ENCODE results near the gene SFT2D3.

The SFT2D3 gene

GRCh38 chr2:127700527-127701192 lies 637 bp upstream of the SFT2D3 start:
- no peaks in the 10 kb centered on the region for H3K27me3 ChIP-seq (ENCODE audit: control insufficient read depth, insufficient read depth, low read length)
- peak overlapping the region; percentile 66 for H3K4me3 ChIP-seq (ENCODE audit: low read depth, low read length)
- peak overlapping the region; percentile 75 for H3K9ac ChIP-seq
- H2AFZ ChIP-seq, result peak overlapping the region; percentile 100
- TF ChIP-seq, protein P1, sequence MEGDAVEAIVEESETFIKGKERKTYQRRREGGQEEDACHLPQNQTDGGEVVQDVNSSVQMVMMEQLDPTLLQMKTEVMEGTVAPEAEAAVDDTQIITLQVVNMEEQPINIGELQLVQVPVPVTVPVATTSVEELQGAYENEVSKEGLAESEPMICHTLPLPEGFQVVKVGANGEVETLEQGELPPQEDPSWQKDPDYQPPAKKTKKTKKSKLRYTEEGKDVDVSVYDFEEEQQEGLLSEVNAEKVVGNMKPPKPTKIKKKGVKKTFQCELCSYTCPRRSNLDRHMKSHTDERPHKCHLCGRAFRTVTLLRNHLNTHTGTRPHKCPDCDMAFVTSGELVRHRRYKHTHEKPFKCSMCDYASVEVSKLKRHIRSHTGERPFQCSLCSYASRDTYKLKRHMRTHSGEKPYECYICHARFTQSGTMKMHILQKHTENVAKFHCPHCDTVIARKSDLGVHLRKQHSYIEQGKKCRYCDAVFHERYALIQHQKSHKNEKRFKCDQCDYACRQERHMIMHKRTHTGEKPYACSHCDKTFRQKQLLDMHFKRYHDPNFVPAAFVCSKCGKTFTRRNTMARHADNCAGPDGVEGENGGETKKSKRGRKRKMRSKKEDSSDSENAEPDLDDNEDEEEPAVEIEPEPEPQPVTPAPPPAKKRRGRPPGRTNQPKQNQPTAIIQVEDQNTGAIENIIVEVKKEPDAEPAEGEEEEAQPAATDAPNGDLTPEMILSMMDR (IDR thresholded peaks at IDR 0.05), result no peak
- peak overlapping the region; percentile 66 for H3K4me2 ChIP-seq (ENCODE audit: low read length)
- no peaks in the 10 kb centered on the region for H3K4me1 ChIP-seq
- H3K27ac ChIP-seq, result peak overlapping the region; percentile 97
- H3K79me2 ChIP-seq, result peaks cover 3% of the 10 kb centered on the region
- no peaks in the 10 kb centered on the region for H3K36me3 ChIP-seq (ENCODE audit: control insufficient read depth, insufficient read depth, low read length)
- no peaks in the 10 kb centered on the region for H3K9me3 ChIP-seq (ENCODE audit: control insufficient read depth, low read length)

DNA sequence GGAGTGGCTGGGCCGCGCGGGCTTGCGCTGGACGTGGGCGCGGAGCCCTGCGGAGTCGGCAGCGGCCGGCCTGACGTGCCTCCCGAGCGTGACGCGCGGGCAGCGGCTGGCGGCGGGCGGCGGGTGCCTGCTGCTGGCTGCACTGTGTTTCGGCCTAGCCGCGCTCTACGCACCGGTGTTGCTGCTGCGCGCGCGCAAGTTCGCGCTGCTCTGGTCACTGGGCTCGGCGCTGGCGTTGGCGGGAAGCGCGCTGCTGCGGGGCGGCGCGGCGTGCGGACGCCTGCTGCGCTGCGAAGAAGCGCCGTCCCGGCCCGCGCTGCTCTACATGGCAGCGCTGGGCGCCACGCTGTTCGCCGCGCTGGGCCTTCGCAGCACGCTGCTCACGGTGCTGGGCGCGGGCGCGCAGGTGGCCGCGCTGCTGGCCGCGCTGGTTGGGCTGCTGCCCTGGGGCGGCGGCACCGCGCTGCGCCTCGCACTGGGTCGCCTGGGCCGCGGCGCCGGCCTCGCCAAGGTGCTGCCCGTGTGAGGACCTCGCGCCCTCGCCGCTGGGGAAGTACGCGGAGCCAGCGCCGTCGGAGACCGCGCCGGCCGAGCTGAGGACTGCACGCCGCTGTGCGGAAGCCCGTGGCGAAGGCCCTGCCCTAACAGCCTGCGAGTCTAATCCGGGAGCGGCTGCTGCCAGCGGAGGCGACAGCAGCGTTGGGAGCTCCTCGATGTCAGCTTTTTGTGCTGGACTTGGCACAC lies 526 bp downstream of the SFT2D3 start:
- Histone ChIP-seq H3K4me2 (ENCODE audit: low read length) (peak overlapping the region; percentile 66), H3K4me1 (no peaks in the 10 kb centered on the region)
- TF ChIP-seq, protein P1 (IDR thresholded peaks at IDR 0.05), result no peak

GRCh38 chr2:127702395-127703009 lies 1.2 kb downstream of the SFT2D3 start:
- no peaks in the 10 kb centered on the region for H3K4me1 ChIP-seq
- H3K36me3 ChIP-seq (ENCODE audit: control insufficient read depth, insufficient read depth, low read length), result no peaks in the 10 kb centered on the region
- peak overlapping the region; percentile 31 for H3K4me3 ChIP-seq (ENCODE audit: low read depth, low read length)
- TF ChIP-seq, protein P1 (IDR thresholded peaks at IDR 0.05), result no peak
- no peak overlapping the region for H3K9ac ChIP-seq
- no peaks in the 10 kb centered on the region for H3K9me3 ChIP-seq (ENCODE audit: control insufficient read depth, low read length)
- peaks cover 3% of the 10 kb centered on the region for H3K79me2 ChIP-seq
- H3K27me3 ChIP-seq (ENCODE audit: control insufficient read depth, insufficient read depth, low read length), result no peaks in the 10 kb centered on the region
- peak overlapping the region; percentile 97 for H3K27ac ChIP-seq
- H3K4me2 ChIP-seq (ENCODE audit: low read length), result peak overlapping the region; percentile 30
- H2AFZ ChIP-seq, result peak overlapping the region; percentile 100

More for the DNA sequence above, 526 bp downstream of the SFT2D3 start:
- peaks cover 3% of the 10 kb centered on the region for H3K79me2 ChIP-seq
- H2AFZ ChIP-seq, result peak overlapping the region; percentile 100
- H3K9ac ChIP-seq, result no peak overlapping the region
- H3K9me3 ChIP-seq (ENCODE audit: control insufficient read depth, low read length), result no peaks in the 10 kb centered on the region
- H3K4me3 ChIP-seq (ENCODE audit: low read depth, low read length), result peak overlapping the region; percentile 66
- H3K27ac ChIP-seq, result peak overlapping the region; percentile 97
- no peaks in the 10 kb centered on the region for H3K36me3 ChIP-seq (ENCODE audit: control insufficient read depth, insufficient read depth, low read length)
- H3K27me3 ChIP-seq (ENCODE audit: control insufficient read depth, insufficient read depth, low read length), result no peaks in the 10 kb centered on the region

DNA sequence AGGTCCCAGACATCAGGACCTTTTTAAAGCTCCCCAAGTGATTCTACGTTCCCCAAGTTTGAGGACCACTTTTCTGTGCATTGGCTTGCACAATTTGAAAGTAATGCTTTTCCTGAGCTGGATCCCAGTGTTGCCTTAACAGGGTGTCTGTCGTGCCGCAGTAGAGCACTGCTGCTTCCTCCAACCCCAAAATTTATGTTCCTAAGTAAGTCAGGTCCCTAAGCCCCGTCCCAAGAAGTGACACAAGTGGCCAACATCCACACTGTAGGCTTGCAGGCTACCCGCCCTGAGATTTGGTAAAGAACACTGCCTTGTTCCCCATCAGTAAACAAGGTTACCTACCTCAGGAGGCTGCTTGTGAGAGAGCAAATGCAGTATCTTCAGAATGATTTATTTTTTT lies 2.0 kb downstream of the SFT2D3 start:
- Histone ChIP-seq H3K4me1 (no peaks in the 10 kb centered on the region), H3K27ac (no peak overlapping the region)

More for the DNA sequence above, 2.0 kb downstream of the SFT2D3 start:
- TF ChIP-seq, protein P1 (IDR thresholded peaks at IDR 0.05), result no peak
- Histone ChIP-seq H3K9ac (no peak overlapping the region), H3K27me3 (ENCODE audit: control insufficient read depth, insufficient read depth, low read length) (no peaks in the 10 kb centered on the region), H2AFZ (no peak overlapping the region), H3K79me2 (peaks cover 3% of the 10 kb centered on the region), H3K4me2 (ENCODE audit: low read length) (no peak overlapping the region), H3K9me3 (ENCODE audit: control insufficient read depth, low read length) (no peaks in the 10 kb centered on the region), H3K36me3 (ENCODE audit: control insufficient read depth, insufficient read depth, low read length) (no peaks in the 10 kb centered on the region), H3K4me3 (ENCODE audit: low read depth, low read length) (no peak overlapping the region)

All from parathyroid adenoma (tissue), 2 donors.